ENCODE data around the gene MBTPS1. TPM values are rescaled to one million over a fixed set of nuclear protein-coding genes. Genes with fewer than 3 reads are reported as not detected.

Gene MBTPS1
- total RNA-seq, 3 donors from 2014 or later (not counting 1 experiment from before 2014, with no cell fraction given) = 85.2 to 124 (median 113) TPM

DNA sequence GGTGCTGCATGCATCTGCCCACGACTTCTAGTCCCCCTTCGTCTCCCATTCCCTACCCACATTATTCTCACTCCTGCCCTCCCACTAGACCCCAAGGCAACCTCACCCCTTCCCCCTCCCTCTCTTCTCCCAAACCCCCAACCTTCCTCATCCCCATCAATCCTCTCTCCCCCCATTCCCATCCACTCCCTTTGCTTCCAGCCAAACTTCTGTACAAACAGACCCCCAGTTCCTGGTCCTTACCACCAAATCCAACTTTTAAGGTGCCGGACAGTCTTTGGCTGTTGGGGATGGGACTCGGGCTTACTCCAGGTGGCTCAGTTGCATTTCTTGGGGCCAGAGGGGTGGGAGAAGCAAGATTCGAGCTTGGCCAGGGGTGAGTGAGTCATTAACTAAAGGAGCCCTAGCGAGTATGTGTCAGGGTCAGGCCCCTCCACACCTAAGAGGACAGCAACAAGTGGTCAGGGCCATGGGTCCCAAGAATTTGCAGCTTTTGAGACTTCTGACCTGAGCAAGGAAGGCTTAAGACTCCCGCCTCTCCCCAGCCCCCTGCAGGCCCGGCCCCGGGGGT, 74.3 kb downstream of the MBTPS1 start, which contains the start of gene SLC38A8:
Gene SLC38A8 (minus strand): TSS at position 488 of the 571 bp plus-strand sequence. CDS start 638 bp downstream, outside the sequence.
- Histone ChIP-seq H3K4me3 (ENCODE audit: low read length) (no peak within 1 kb of the TSS), H3K4me1 (ENCODE audit: control insufficient read depth, insufficient read depth, low read length) (no peaks in the 10 kb centered on the region), H3K27ac (ENCODE audit: low read length) (no peak within 1 kb of the TSS), H3K36me3 (ENCODE audit: control insufficient read depth, insufficient read depth, low read length) (no peaks in the 10 kb centered on the region), H3K9me3 (ENCODE audit: control insufficient read depth, insufficient read depth, low read length) (no peaks in the 10 kb centered on the region), H3K27me3 (ENCODE audit: control insufficient read depth, insufficient read depth, low read length) (peaks cover 5% of the 10 kb centered on the region)
- Mint-ChIP-seq H3K27ac (no peak within 1 kb of the TSS), H3K27me3 (ENCODE audit: low read depth in 2 of 2) (peaks cover 10 to 11% of the 10 kb centered on the region in 2 donors), H3K4me1 (no peaks in the 10 kb centered on the region), H3K4me3 (no peak within 1 kb of the TSS), H3K9me3 (no peaks in the 10 kb centered on the region), H3K36me3 (no peaks in the 10 kb centered on the region)
- no peak for TF ChIP-seq CTCF (IDR thresholded peaks at IDR 0.05)
- WGBS (ENCODE audit: insufficient coverage) = 59% methylated on average over 8 of the region's 9 CpGs
- DNase-seq = no peak
- intact Hi-C loops (cut with micrococcal nuclease) = no loop called here
- ATAC-seq = no peak

- 81% methylated on average over 17 of the region's 17 CpGs for WGBS (ENCODE audit: insufficient coverage)
- Histone ChIP-seq H3K9me3 (ENCODE audit: control insufficient read depth, insufficient read depth, low read length) (no peaks in the 10 kb centered on the region), H3K36me3 (ENCODE audit: control insufficient read depth, insufficient read depth, low read length) (no peaks in the 10 kb centered on the region), H3K27me3 (ENCODE audit: control insufficient read depth, insufficient read depth, low read length) (peaks cover 5% of the 10 kb centered on the region), H3K4me3 (ENCODE audit: low read length) (no peak overlapping the region), H3K27ac (ENCODE audit: low read length) (no peak overlapping the region), H3K4me1 (ENCODE audit: control insufficient read depth, insufficient read depth, low read length) (no peaks in the 10 kb centered on the region)
- Mint-ChIP-seq H3K27ac (no peak overlapping the region), H3K4me3 (no peak overlapping the region), H3K36me3 (no peaks in the 10 kb centered on the region), H3K27me3 (ENCODE audit: low read depth in 2 of 2) (peaks cover 10 to 11% of the 10 kb centered on the region in 2 donors), H3K9me3 (no peaks in the 10 kb centered on the region), H3K4me1 (no peaks in the 10 kb centered on the region)
- ATAC-seq (no peak), DNase-seq (no peak)
- TF ChIP-seq CTCF (IDR thresholded peaks at IDR 0.05) = no peak
- intact Hi-C loops (cut with micrococcal nuclease) = no loop called here
Measured at GRCh38 chr16:84041881-84042280, 74.9 kb downstream of the MBTPS1 start.

GRCh38 chr16:84040823-84041820, 75.6 kb downstream of the MBTPS1 start:
- no peak for DNase-seq
- intact Hi-C loops (cut with micrococcal nuclease) = no loop called here
- no peak overlapping the region for H3K27ac Mint-ChIP-seq
- TF ChIP-seq CTCF (IDR thresholded peaks at IDR 0.05) = no peak
- Histone ChIP-seq H3K27me3 (ENCODE audit: control insufficient read depth, insufficient read depth, low read length) (peaks cover 5% of the 10 kb centered on the region), H3K4me1 (ENCODE audit: control insufficient read depth, insufficient read depth, low read length) (no peaks in the 10 kb centered on the region), H3K4me3 (ENCODE audit: low read length) (no peak overlapping the region), H3K27ac (ENCODE audit: low read length) (no peak overlapping the region), H3K9me3 (ENCODE audit: control insufficient read depth, insufficient read depth, low read length) (no peaks in the 10 kb centered on the region), H3K36me3 (ENCODE audit: control insufficient read depth, insufficient read depth, low read length) (no peaks in the 10 kb centered on the region)
- H3K9me3 Mint-ChIP-seq = no peaks in the 10 kb centered on the region
- H3K4me1 Mint-ChIP-seq = no peaks in the 10 kb centered on the region
- peaks cover 11 to 13% of the 10 kb centered on the region in 2 donors for H3K27me3 Mint-ChIP-seq (ENCODE audit: low read depth in 2 of 2)
- no peaks in the 10 kb centered on the region for H3K36me3 Mint-ChIP-seq
- no peak overlapping the region for H3K4me3 Mint-ChIP-seq
- no peak for ATAC-seq
- 85% methylated on average over 42 of the region's 42 CpGs for WGBS (ENCODE audit: insufficient coverage)

All from natural killer cell (primary cell).